Common myeloid progenitor, CD34-positive (primary cell): Measurements from ENCODE around the gene NUPR1.
A peak's percentile ranks its signal among the peaks of the same experiment; 100 is the strongest.

Experiments used
- CTCF ChIA-PET: fragments of 350-600 bp; sonication (Branson Sonifier 250); formaldehyde crosslinking; loops from one replicate; lab custom pipeline; 2021; ENCODE audit warnings: antibody characterized with exemption; lab: Charles Lee
- POLR2A ChIA-PET: fragments of 350-600 bp; sonication (Branson Sonifier 250); formaldehyde crosslinking; loops from one replicate; lab custom pipeline; 2021; ENCODE audit warnings: antibody characterized with exemption; lab: Charles Lee
- DNase-seq, 3 donors: peaks; one replicate each; pipeline versions ENCODE4 v3.0.0 to v3.0.0-alpha.2; 2013
- H3K27ac ChIP-seq, 2 experiments: 1 replicate in 1 of 2; 2 replicates in 1 of 2; pipeline ENCODE4 v1.7.0; 2013; ENCODE audit warnings: inconsistent platforms in 2 of 2, low read length in 2 of 2, mild to moderate bottlenecking in 2 of 2, low read depth in 1 of 2, moderate library complexity in 1 of 2; ENCODE audit not compliant: severe bottlenecking in 2 of 2, insufficient read depth in 1 of 2, poor library complexity in 1 of 2
- H3K27me3 ChIP-seq, 5 experiments: replicated peaks in 2 of 5; 1 replicate in 3 of 5; 2 replicates in 2 of 5; pipeline versions ENCODE4 v1.6.1 to v1.7.0; 2013; ENCODE audit warnings: low read length in 4 of 5, mild to moderate bottlenecking in 2 of 5, moderate library complexity in 2 of 5, inconsistent platforms in 1 of 5; ENCODE audit not compliant: insufficient read depth in 5 of 5, control insufficient read depth in 4 of 5
- H3K36me3 ChIP-seq, 4 experiments: 1 replicate in 2 of 4; 2 replicates in 2 of 4; pipeline versions ENCODE4 v1.6.1 to v1.7.0; 2013; ENCODE audit warnings: low read length in 3 of 4, control low read depth in 1 of 4, mild to moderate bottlenecking in 1 of 4; ENCODE audit not compliant: control insufficient read depth in 4 of 4, insufficient read depth in 4 of 4
- H3K4me1 ChIP-seq, 4 experiments: 1 replicate in 3 of 4; 2 replicates in 1 of 4; pipeline versions ENCODE4 v1.6.1 to v1.7.1; 2013; ENCODE audit warnings: low read length in 3 of 4, mild to moderate bottlenecking in 3 of 4, control low read depth in 1 of 4, inconsistent platforms in 1 of 4, moderate library complexity in 1 of 4; ENCODE audit not compliant: control insufficient read depth in 4 of 4, insufficient read depth in 4 of 4; ENCODE audit errors: control extremely low read depth in 1 of 4
- H3K4me3 ChIP-seq, 7 experiments: 1 replicate in 4 of 7; 2 replicates in 3 of 7; pipeline versions ENCODE4 v1.5.1 to v1.7.0; 2013; ENCODE audit warnings: mild to moderate bottlenecking in 7 of 7, low read length in 6 of 7, moderate library complexity in 6 of 7, inconsistent platforms in 2 of 7, low read depth in 2 of 7, control low read depth in 1 of 7; ENCODE audit not compliant: insufficient read depth in 4 of 7, control insufficient read depth in 1 of 7; ENCODE audit errors: extremely low read depth in 1 of 7
- H3K9me3 ChIP-seq, 5 experiments: 1 replicate in 4 of 5; 2 replicates in 1 of 5; pipeline versions ENCODE4 v1.6.1 to v1.7.1; 2013; ENCODE audit warnings: low read length in 4 of 5, mild to moderate bottlenecking in 2 of 5, inconsistent platforms in 1 of 5, low read depth in 1 of 5, moderate library complexity in 1 of 5; ENCODE audit not compliant: control insufficient read depth in 4 of 5, insufficient read depth in 2 of 5; ENCODE audit errors: control extremely low read depth in 1 of 5
- WGBS: methylation state at CpG from one replicate; pipeline ENCODE4 v1.1.5; 2013; ENCODE audit not compliant: insufficient coverage; 5-methylcytosine and 5-hydroxymethylcytosine counted together

NUPR1 gene

DNA sequence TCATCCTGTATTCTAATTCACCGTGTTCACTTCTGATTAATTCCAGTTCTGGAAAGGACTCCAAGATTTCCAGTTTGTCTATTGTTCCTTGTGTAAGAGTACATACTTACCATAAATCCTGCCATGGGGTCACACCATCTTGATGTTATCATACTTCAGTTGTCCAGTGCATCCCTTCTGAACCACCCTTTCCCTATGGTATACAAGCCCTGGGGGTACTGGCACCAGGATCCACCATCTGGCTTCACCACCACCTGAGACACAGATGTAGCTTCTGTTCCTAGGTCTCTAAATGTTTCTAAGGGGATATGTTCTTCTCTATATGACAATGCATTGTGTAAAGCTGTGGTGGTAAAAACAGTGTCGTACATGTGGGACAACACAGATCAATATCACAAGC lies 36.2 kb upstream of the NUPR1 start:
- no peak overlapping the region for H3K27ac ChIP-seq
- 100% methylated on average over 1 of the region's 2 CpGs for WGBS
- no peaks in the 10 kb centered on the region for H3K36me3 ChIP-seq
- ChIA-PET CTCF (no interaction called here), POLR2A (interaction anchor here (0.6 kb wide), 1 partner anchor 375 kb away, joined by 3 read pairs; no protein-coding TSS in a partner anchor)
- no peak for DNase-seq
- H3K27me3 ChIP-seq = no peaks in the 10 kb centered on the region
- H3K9me3 ChIP-seq = no peaks in the 10 kb centered on the region
- H3K4me1 ChIP-seq = peaks cover 2 to 19% (median 12%) of the 10 kb centered on the region in 4 experiments
- H3K4me3 ChIP-seq = no peak overlapping the region

DNA sequence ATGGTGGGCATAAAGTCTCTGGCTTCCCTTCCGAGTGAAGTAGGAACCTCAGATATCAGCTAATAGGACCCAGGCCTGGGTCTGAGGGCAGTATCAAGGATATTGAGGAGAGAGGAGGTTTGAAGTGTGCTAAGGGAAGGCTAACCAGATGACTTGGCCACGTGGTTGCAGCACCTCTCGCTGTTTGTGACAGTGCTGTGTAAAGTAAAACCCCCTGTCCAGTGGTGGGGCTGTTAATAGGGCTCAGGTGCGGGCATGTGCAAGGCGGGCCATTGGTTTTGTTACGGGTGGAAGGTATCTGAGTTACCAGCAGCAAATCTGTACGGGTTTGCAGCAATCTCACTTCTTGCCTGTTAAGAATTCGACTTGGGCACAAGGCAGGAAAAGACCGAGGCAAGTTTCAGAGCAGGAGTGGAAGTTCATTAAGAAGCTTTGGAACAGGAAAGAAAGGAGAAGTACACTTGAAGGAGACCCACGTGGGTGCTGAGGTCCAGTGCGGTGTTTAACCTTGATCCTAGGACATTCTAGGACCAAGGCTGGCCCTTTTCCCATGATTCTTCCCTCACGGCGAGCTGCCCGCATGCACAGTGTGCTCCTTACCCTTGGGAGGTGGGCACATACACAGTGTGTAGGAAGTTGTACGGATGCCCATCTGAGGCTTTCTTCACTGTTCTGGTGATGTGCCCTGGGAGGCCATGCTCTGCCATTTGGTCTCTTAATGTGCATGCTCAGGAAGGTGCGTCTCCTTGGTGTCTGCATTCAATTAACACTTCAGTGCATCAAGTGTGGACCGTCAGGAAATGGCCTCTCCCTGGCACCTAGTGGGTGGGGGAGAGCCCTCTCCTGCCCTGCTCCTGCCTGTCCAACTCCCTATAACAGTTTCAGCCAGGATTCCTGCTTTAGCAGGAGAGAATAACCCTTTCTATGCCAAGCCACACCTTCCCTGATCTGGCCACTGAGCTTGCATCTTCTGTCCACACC lies 35.3 kb upstream of the NUPR1 start:
- Histone ChIP-seq H3K4me1 (peaks cover 2 to 19% (median 12%) of the 10 kb centered on the region in 4 experiments), H3K36me3 (peaks cover 0 to 3% (median 0%) of the 10 kb centered on the region in 4 experiments), H3K9me3 (no peaks in the 10 kb centered on the region), H3K4me3 (no peak overlapping the region), H3K27me3 (no peaks in the 10 kb centered on the region), H3K27ac (no peak overlapping the region)
- DNase-seq = no peak
- ChIA-PET CTCF (interaction anchor here (1.3 to 1.6 kb wide), 2 partner anchors 9 to 21 kb away, joined by 3 to 5 read pairs; no protein-coding TSS in a partner anchor), POLR2A (no interaction called here)
- 66% methylated on average over 15 of the region's 17 CpGs for WGBS

DNA sequence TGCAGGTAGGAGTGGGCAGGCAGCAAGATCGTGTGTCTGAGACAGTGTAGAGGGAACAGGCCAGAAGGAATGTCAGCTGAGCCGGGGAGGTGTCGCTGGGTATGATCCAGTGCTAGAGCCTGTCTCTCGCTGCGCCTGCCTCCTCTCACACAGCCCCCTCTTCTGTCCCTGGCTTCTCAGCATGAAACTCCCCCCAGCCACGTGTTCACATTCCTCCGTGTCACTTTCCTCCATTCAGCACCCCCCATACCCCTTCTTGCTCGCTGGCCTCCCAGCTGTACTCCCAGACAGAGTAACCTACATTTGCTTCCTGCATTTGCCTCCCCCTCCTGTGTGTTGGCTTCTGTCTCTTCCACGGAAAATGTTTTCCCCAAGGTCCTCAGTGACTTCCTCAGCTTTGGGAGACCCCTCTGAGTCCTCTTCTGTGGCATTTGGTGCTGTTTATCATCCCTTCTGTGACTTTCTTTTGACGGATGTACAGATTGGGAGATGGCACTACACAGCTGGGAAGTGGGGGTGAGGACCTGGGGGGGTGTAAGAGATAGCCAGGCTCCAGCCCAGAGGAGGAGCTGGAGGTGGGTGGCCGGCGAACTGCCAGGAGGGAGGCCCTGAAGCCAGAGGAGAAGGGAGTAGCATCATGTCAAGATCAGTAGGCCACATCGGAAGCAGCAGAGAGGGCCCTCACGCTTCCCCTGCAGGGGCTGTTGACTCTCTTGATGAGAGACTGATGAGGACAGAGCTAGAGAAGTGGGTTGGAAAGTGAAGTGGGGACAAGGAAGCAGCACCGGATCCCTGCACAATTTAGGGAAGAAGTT lies 34.1 kb upstream of the NUPR1 start:
- no peak overlapping the region for H3K27ac ChIP-seq
- ChIA-PET POLR2A (no interaction called here), CTCF (interaction anchor here (1.3 to 1.6 kb wide), 2 partner anchors 8 to 22 kb away, joined by 3 to 5 read pairs; no protein-coding TSS in a partner anchor)

DNA sequence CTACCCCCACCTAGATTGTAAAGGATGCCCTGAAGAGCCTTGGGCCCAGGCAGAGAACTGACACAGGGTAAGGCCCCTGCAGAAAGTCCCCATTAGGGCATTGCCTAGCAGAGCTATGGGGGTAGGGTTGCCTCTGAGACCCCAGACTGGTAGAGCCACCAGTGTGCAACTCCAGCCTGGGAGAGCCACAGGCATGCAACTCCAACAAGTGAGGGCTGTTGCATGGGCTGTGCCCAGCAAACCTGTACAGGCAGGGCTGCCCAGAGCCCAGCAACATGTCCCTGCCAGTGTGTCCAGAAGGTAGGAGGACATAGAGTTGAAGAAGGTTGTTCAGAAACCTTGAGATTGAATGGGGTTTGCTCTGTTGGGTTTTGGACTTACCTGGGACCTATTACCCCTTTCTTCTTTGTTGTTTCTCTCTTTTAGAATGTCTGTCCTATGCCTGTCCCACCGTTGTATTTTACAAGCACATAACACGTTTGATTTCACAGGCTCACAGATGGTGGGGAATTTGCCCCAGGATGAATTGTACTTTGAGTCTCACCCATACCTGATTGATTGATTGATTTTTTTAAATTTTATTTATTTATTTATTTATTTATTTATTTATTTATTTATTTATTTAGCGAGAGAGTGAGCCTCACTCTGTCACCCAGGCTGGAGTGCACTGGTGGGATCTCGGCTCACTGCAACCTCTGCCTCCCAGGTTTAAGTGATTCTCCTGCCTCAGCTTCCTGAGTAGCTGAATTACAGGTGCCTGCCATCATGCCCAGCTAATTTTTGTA lies 31.4 kb upstream of the NUPR1 start:
- 100% methylated on average over 2 of the region's 4 CpGs for WGBS
- CTCF ChIA-PET = no interaction called here
- peaks cover 0 to 14% (median 8%) of the 10 kb centered on the region in 5 experiments for H3K9me3 ChIP-seq
- H3K27me3 ChIP-seq = no peaks in the 10 kb centered on the region
- H3K36me3 ChIP-seq = peaks cover 2 to 13% (median 4%) of the 10 kb centered on the region in 4 experiments
- POLR2A ChIA-PET = no interaction called here
- H3K4me1 ChIP-seq = peaks cover 2 to 19% (median 12%) of the 10 kb centered on the region in 4 experiments
- H3K4me3 ChIP-seq = no peak overlapping the region
- H3K27ac ChIP-seq = no peak overlapping the region
- DNase-seq = no peak

More for the DNA sequence above, 34.1 kb upstream of the NUPR1 start:
- no peaks in the 10 kb centered on the region for H3K9me3 ChIP-seq
- no peak overlapping the region for H3K4me3 ChIP-seq
- H3K27me3 ChIP-seq = no peaks in the 10 kb centered on the region
- WGBS = 65% methylated on average over 14 of the region's 15 CpGs
- DNase-seq = peak in 1 of 3 donors; percentile 13
- peaks cover 2 to 19% (median 12%) of the 10 kb centered on the region in 4 experiments for H3K4me1 ChIP-seq
- H3K36me3 ChIP-seq = peaks cover 0 to 3% (median 0%) of the 10 kb centered on the region in 4 experiments

DNA sequence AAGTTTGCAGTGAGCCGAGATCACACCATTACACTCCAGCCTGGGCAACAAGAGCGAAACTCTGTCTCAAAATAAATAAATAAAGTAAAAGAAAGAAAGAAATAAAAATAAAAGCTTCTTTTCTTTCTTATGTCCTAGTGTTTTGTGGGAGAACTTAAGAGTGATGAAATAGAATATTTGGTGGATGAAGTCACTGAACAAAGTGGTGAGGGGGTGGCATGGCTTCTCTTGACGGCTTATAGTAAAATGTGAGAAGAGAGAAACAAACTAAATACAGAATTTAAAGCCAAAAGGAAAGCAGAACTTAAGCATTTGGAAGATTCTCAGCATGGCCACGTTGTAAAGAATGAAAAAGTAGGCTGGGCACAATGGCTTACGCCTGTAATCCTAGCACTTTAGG lies 30.2 kb upstream of the NUPR1 start:
- ChIA-PET POLR2A (no interaction called here), CTCF (no interaction called here)
- H3K4me3 ChIP-seq = no peak overlapping the region
- no peak overlapping the region for H3K27ac ChIP-seq
- peaks cover 0 to 14% (median 8%) of the 10 kb centered on the region in 5 experiments for H3K9me3 ChIP-seq
- no peak for DNase-seq
- H3K36me3 ChIP-seq = peaks cover 2 to 17% (median 6%) of the 10 kb centered on the region in 4 experiments
- H3K27me3 ChIP-seq = no peaks in the 10 kb centered on the region
- WGBS = 100% methylated on average over 2 of the region's 5 CpGs
- peaks cover 2 to 17% (median 12%) of the 10 kb centered on the region in 4 experiments for H3K4me1 ChIP-seq

DNA sequence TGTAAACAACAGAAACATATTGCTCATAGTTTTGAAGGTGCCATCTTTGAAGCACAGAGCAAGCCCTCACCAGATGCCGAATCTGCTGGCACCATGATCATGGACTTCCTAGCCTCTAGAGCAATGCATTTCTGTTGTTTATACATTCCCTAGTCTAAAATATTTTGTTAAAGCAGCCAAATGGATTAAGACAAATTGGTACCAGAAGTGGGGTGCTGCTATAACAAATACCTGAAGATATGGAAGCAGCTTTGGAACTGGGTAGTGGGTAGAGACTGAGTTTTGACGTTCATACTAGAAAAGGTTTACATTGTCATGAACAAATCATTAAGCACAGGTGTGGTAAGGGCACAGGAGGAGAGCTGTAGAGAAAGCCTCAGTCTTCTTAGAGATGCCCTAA lies 28.5 kb upstream of the NUPR1 start:
- H3K4me1 ChIP-seq = no peaks in the 10 kb centered on the region
- peaks cover 0 to 14% (median 8%) of the 10 kb centered on the region in 5 experiments for H3K9me3 ChIP-seq
- no peak for DNase-seq
- H3K27ac ChIP-seq = no peak overlapping the region
- H3K36me3 ChIP-seq = peaks cover 5 to 17% (median 8%) of the 10 kb centered on the region in 4 experiments
- no peak overlapping the region for H3K4me3 ChIP-seq
- H3K27me3 ChIP-seq = no peaks in the 10 kb centered on the region
- POLR2A ChIA-PET = no interaction called here
- WGBS = 100% methylated on average over 1 of the region's 2 CpGs
- CTCF ChIA-PET = no interaction called here
